ENCODE results near the gene EYA2. TPM values are rescaled to one million over a fixed set of nuclear protein-coding genes. Genes with fewer than 3 reads are reported as not detected.
"Not testable (repeated sequence)": the region's sequence is repeated elsewhere in the genome, so short reads cannot be mapped to it uniquely, and the experiment has no call there.

EYA2 gene
- total RNA-seq, 2 donors from 2014 or later = not detected

- no peaks in the 10 kb centered on the region for H3K36me3 Mint-ChIP-seq
- ATAC-seq (no peak), DNase-seq (ENCODE audit: low spot score in 2 of 2) (no peak)
- H3K9me3 Mint-ChIP-seq = no peaks in the 10 kb centered on the region
- H3K27ac Mint-ChIP-seq = no peak overlapping the region
These were observed 20.2 kb downstream of the EYA2 start for GRCh38 chr20:46914789-46915379.

GRCh38 chr20:46915575-46916257 lies 21.1 kb downstream of the EYA2 start:
- no peak overlapping the region for H3K27ac Mint-ChIP-seq
- ATAC-seq = no peak
- H3K9me3 Mint-ChIP-seq = no peaks in the 10 kb centered on the region
- DNase-seq (ENCODE audit: low spot score in 2 of 2) = no peak
- H3K36me3 Mint-ChIP-seq = no peaks in the 10 kb centered on the region

- no peak for ATAC-seq
These were observed 21.6 kb downstream of the EYA2 start for GRCh38 chr20:46916258-46916603.

GRCh38 chr20:46917155-46917554 lies 22.5 kb downstream of the EYA2 start:
- H3K9me3 Mint-ChIP-seq = no peaks in the 10 kb centered on the region
- H3K36me3 Mint-ChIP-seq = no peaks in the 10 kb centered on the region
- ATAC-seq = no peak
- DNase-seq (ENCODE audit: low spot score in 2 of 2) = no peak
- H3K27ac Mint-ChIP-seq = no peak overlapping the region

More at GRCh38 chr20:46916258-46916603, 21.6 kb downstream of the EYA2 start:
- no peak for DNase-seq (ENCODE audit: low spot score in 2 of 2)
- no peaks in the 10 kb centered on the region for H3K36me3 Mint-ChIP-seq
- no peaks in the 10 kb centered on the region for H3K9me3 Mint-ChIP-seq
- no peak overlapping the region for H3K27ac Mint-ChIP-seq

GRCh38 chr20:46920114-46920513 lies 25.5 kb downstream of the EYA2 start:
- no peak overlapping the region for H3K27ac Mint-ChIP-seq
- no peaks in the 10 kb centered on the region for H3K36me3 Mint-ChIP-seq
- ATAC-seq (no peak), DNase-seq (ENCODE audit: low spot score in 2 of 2) (no peak)
- no peaks in the 10 kb centered on the region for H3K9me3 Mint-ChIP-seq

GRCh38 chr20:46922841-46923240 lies 28.2 kb downstream of the EYA2 start:
- H3K9me3 Mint-ChIP-seq; H3K27ac Mint-ChIP-seq; ATAC-seq; H3K36me3 Mint-ChIP-seq; DNase-seq (ENCODE audit: low spot score in 2 of 2): not testable (repeated sequence)

GRCh38 chr20:46923550-46923949 lies 28.9 kb downstream of the EYA2 start:
- ATAC-seq (no peak), DNase-seq (ENCODE audit: low spot score in 2 of 2) (no peak)
- Mint-ChIP-seq H3K36me3 (no peaks in the 10 kb centered on the region), H3K9me3 (peaks cover 3 to 4% of the 10 kb centered on the region in 2 donors), H3K27ac (no peak overlapping the region)

- no peak overlapping the region for H3K27ac Mint-ChIP-seq
- ATAC-seq (no peak), DNase-seq (ENCODE audit: low spot score in 2 of 2) (no peak)
- no peaks in the 10 kb centered on the region for H3K36me3 Mint-ChIP-seq
- peaks cover 3 to 4% of the 10 kb centered on the region in 2 donors for H3K9me3 Mint-ChIP-seq
These were observed 34.0 kb downstream of the EYA2 start for GRCh38 chr20:46928580-46929132.

GRCh38 chr20:46929902-46930301 lies 35.3 kb downstream of the EYA2 start:
- Mint-ChIP-seq H3K27ac (no peak overlapping the region), H3K9me3 (peaks cover 3 to 4% of the 10 kb centered on the region in 2 donors), H3K36me3 (no peaks in the 10 kb centered on the region)
- ATAC-seq (no peak), DNase-seq (ENCODE audit: low spot score in 2 of 2) (no peak)

- no peak for ATAC-seq
- no peaks in the 10 kb centered on the region for H3K36me3 Mint-ChIP-seq
- H3K9me3 Mint-ChIP-seq = peaks cover 3 to 4% of the 10 kb centered on the region in 2 donors
- H3K27ac Mint-ChIP-seq = no peak overlapping the region
- DNase-seq (ENCODE audit: low spot score in 2 of 2) = no peak
These were observed 36.1 kb downstream of the EYA2 start for GRCh38 chr20:46930640-46931339.

GRCh38 chr20:46931699-46932098 lies 37.1 kb downstream of the EYA2 start:
- H3K9me3 Mint-ChIP-seq = peaks cover 3 to 4% of the 10 kb centered on the region in 2 donors
- ATAC-seq (no peak), DNase-seq (ENCODE audit: low spot score in 2 of 2) (no peak)
- H3K36me3 Mint-ChIP-seq = no peaks in the 10 kb centered on the region
- H3K27ac Mint-ChIP-seq = no peak overlapping the region

- H3K9me3 Mint-ChIP-seq; H3K27ac Mint-ChIP-seq; DNase-seq (ENCODE audit: low spot score in 2 of 2); ATAC-seq; H3K36me3 Mint-ChIP-seq: not testable (repeated sequence)
These were observed 37.8 kb downstream of the EYA2 start for GRCh38 chr20:46932439-46932838.

GRCh38 chr20:46933150-46933549 lies 38.5 kb downstream of the EYA2 start:
- Mint-ChIP-seq H3K27ac (no peak overlapping the region), H3K36me3 (no peaks in the 10 kb centered on the region), H3K9me3 (no peaks in the 10 kb centered on the region)
- ATAC-seq (no peak), DNase-seq (ENCODE audit: low spot score in 2 of 2) (no peak)

- ATAC-seq (no peak), DNase-seq (ENCODE audit: low spot score in 2 of 2) (no peak)
- H3K36me3 Mint-ChIP-seq = no peaks in the 10 kb centered on the region
- H3K27ac Mint-ChIP-seq = no peak overlapping the region
- H3K9me3 Mint-ChIP-seq = no peaks in the 10 kb centered on the region
These were observed 40.2 kb downstream of the EYA2 start for GRCh38 chr20:46934746-46935287.

GRCh38 chr20:46935394-46936017 lies 40.9 kb downstream of the EYA2 start:
- Mint-ChIP-seq H3K9me3 (no peaks in the 10 kb centered on the region), H3K36me3 (no peaks in the 10 kb centered on the region), H3K27ac (no peak overlapping the region)
- ATAC-seq = no peak
- DNase-seq (ENCODE audit: low spot score in 2 of 2) = no peak

GRCh38 chr20:46936415-46937156 lies 41.9 kb downstream of the EYA2 start:
- ATAC-seq (no peak), DNase-seq (ENCODE audit: low spot score in 2 of 2) (no peak)
- Mint-ChIP-seq H3K27ac (no peak overlapping the region), H3K36me3 (no peaks in the 10 kb centered on the region), H3K9me3 (no peaks in the 10 kb centered on the region)
